ENCODE measurements around the gene SLC10A3. TPM values are rescaled to one million over a fixed set of nuclear protein-coding genes. Genes with fewer than 3 reads are reported as not detected.

SLC10A3 gene
- total RNA-seq, 1 experiment from 2014 or later = 17.0 TPM

DNA sequence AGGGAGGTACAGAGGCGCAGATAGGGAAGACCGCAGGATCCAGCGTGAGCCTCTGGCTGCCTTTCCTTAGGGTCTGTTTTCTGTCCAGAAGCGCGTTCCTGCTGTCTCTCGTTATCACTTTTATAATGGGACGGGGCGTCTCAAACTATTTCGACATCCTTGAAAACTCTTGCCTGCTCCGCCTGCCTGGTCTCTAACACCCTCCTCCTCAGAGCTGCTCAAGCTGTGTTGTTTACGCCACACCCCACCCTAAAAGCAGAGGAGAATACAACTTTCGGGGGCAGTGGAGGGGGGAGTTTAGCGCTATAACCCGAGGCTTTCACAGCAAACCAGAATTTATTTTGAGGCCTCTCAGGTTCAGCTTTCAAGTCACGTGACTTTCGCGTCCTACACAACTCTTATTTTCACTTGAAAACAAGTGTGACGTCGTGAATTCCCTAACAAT, 26.2 kb upstream of the SLC10A3 start:
- Histone ChIP-seq H3K4me3 (ENCODE audit: insufficient read depth, low read depth, low read length) (peak overlapping the region; percentile 59), H3K27me3 (ENCODE audit: control insufficient read depth, insufficient read depth, low read length) (no peaks in the 10 kb centered on the region)
- peak; percentile 52 for DNase-seq

DNA sequence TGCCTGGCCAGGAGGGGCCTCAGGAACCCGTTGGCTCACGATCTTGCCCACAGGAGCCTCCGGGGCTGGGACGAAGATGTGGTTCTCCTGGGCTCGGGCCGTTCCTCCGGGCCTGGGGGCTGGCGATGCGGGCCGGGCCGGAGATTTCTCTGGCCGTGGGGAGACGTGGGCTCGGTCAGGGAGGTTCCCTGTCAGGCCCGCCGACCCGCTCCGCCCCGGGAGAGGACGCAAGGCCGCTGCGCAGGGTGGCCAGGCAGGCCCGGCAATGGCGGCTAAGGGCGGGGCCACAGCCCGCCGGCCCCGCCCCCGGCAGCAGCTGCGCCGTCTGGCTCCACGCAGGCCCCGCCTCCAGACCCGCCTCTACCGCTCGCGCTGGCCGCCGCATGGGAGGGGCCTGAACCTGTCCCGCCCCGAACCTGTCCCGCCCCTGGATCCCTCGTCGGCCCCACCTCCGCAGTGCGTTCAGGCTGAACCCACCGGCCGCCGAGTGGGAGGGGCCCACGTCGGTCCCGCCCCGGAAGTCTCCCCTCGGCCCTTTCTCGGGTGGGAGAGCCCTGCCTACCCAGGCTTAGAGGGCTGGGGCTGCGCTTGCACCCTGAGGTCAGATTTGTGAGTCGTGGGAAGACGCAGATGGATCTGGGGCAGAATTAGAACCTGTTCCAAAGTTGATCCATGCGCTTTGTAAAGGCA, 25.7 kb upstream of the SLC10A3 start, which contains the start of gene FAM3A:
TSS of gene FAM3A (minus strand) at position 267 of the 690 bp plus-strand sequence. CDS start 460 bp downstream, outside the sequence.
- peak within 1 kb of the TSS; percentile 66 for H3K4me3 ChIP-seq (ENCODE audit: insufficient read depth, low read depth, low read length)
- peak; percentile 95 for DNase-seq
- no peaks in the 10 kb centered on the region for H3K36me3 ChIP-seq (replicated peaks; ENCODE audit: control insufficient read depth, insufficient read depth, low read length)
- H3K27me3 ChIP-seq (ENCODE audit: control insufficient read depth, insufficient read depth, low read length) = no peaks in the 10 kb centered on the region

More for the DNA sequence above, 26.2 kb upstream of the SLC10A3 start:
- no peaks in the 10 kb centered on the region for H3K36me3 ChIP-seq (replicated peaks; ENCODE audit: control insufficient read depth, insufficient read depth, low read length)

DNA sequence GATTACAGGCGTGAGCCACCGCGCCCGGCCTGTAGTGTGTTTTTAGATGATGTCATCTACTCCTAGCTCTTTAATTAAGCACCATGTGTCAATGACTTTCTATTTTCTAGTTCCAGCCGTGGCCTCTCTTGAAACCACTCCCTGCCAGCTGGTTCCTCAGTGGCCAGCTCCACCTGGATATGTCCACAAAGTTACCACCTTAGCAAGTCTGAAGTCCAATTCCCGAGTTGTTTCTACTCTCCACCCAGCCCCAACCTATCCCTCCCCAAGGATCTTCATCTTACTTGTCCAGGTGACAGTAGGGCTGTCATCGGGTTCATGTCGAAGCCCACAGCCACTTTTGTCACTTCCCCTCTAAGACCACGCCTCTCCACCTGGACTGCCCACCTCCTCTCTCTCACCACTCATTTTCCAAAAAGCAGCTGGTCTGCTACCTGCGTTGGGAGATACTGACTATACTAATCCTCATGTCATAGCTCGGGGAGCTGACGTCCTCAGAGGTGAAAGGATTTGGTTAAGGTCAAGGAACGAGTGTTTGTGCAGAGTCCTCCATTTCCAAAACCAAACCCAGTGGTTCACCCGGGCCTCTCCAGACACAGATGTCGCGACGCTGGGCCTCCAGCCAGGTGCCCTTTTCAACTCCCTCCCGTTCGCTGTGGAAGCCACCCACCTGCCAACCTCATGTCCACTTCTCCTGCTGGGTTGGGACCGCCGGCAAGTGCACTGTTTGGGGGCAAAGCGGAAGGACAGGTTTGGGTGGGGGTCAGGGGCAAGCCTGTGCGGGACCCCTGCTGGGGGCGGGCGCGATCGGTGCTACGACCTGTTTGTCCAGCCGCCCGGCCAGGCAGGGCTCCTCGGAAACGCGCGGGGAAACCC, 24.9 kb upstream of the SLC10A3 start:
- H3K36me3 ChIP-seq (replicated peaks; ENCODE audit: control insufficient read depth, insufficient read depth, low read length) = no peaks in the 10 kb centered on the region
- no peaks in the 10 kb centered on the region for H3K27me3 ChIP-seq (ENCODE audit: control insufficient read depth, insufficient read depth, low read length)
- peak overlapping the region; percentile 66 for H3K4me3 ChIP-seq (ENCODE audit: insufficient read depth, low read depth, low read length)
- DNase-seq = no peak

DNA sequence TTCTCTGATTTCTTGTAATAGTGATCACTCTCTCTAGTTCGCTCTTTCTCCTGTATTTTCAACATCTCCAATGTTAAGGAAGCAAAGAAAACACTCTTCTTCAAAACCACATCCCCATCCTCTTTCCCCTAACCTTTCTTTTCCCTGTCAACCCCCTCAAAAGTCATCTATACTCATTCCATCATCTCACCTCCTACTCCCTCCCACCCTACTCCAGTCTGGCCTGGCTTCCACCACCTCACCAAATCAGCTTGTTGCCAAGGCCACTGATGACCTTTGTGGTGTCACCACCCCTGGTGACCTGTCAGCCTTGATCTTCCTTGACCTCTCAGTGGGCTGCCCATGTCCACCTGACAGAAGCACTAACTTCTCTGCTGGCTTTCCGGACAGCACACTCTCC, 23.3 kb upstream of the SLC10A3 start:
- no peak overlapping the region for H3K4me3 ChIP-seq (ENCODE audit: insufficient read depth, low read depth, low read length)
- DNase-seq = no peak
- no peaks in the 10 kb centered on the region for H3K36me3 ChIP-seq (replicated peaks; ENCODE audit: control insufficient read depth, insufficient read depth, low read length)
- H3K27me3 ChIP-seq (ENCODE audit: control insufficient read depth, insufficient read depth, low read length) = no peaks in the 10 kb centered on the region

DNA sequence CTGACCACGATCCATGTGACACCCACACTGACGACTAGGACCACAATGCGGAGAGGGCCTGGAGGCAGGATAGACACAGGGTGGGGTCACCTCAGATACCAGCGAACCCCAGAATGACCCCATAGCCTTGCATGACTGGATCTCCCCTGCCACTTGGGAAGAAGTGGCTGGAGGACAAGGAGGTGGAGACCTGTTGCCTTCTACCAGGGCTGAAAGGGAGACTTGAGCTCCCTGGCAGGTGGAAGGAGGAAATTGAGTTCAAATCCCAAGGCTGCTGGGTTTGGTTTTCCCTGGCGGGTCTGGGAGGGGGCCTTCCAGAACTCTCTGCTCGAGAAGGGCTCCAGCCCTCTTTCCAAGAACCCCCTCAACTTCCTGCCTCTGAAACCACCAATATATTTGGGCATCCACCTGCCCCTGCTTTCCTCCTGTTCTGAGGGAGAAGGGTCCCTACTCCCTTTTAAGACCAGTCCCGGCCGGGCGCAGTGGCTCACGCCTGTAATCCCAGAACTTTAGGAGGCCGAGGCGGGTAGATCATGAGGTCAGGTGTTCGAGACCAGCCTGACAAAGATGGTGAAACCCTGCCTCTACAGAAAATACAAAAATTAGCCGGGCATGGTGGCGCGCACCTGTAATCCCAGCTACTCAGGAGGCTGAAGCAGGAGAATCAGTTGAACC, 22.6 kb upstream of the SLC10A3 start:
- H3K36me3 ChIP-seq (replicated peaks; ENCODE audit: control insufficient read depth, insufficient read depth, low read length) = no peaks in the 10 kb centered on the region; the same call in 1 of the 2 replicates
- DNase-seq = no peak
- H3K27me3 ChIP-seq (ENCODE audit: control insufficient read depth, insufficient read depth, low read length) = no peaks in the 10 kb centered on the region
- no peak overlapping the region for H3K4me3 ChIP-seq (ENCODE audit: insufficient read depth, low read depth, low read length)

DNA sequence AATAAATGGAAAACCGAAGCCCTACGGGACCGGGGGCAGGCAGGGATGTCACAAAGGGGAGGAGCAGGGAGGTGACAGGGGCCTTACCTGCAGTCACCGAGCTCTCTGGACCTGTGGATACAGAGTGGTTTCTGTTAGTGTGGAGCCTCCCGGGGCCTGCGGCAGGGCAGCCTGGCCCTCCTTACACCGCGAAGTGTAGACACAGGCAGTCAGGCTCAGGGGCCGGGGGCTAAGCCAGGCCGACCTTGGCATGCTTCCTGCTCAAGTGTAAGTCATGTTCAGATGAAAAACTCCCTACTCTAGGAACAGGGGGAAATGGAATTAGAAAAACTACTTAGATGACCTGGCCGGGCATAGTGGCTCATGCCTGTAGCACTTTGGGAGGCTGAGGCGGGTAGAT, 21.3 kb upstream of the SLC10A3 start:
- DNase-seq = no peak
- H3K4me3 ChIP-seq (ENCODE audit: insufficient read depth, low read depth, low read length) = no peak overlapping the region
- no peaks in the 10 kb centered on the region; the same call in 1 of the 2 replicates for H3K36me3 ChIP-seq (replicated peaks; ENCODE audit: control insufficient read depth, insufficient read depth, low read length)
- no peaks in the 10 kb centered on the region for H3K27me3 ChIP-seq (ENCODE audit: control insufficient read depth, insufficient read depth, low read length)

DNA sequence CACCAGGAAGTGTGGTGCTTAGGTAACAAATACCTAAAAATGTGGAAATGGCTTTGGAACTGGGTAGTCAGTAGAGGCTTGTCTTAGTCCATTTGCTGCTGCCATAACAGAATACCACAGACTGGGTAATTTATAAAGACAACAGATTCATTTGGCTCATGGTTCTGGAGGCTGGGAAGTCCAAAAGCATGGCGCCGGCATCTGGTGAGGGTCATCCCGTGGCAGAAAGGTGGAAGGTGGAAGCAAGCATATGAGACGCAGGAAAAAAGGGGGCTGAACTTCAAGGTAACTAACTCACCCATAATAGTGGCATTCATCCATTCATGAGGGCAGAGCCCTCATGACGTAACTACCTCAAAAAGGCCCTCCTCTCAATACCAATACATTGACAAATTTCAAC, 19.0 kb upstream of the SLC10A3 start:
- Histone ChIP-seq H3K27me3 (ENCODE audit: control insufficient read depth, insufficient read depth, low read length) (no peaks in the 10 kb centered on the region), H3K4me3 (ENCODE audit: insufficient read depth, low read depth, low read length) (no peak overlapping the region), H3K36me3 (replicated peaks; ENCODE audit: control insufficient read depth, insufficient read depth, low read length) (no peaks in the 10 kb centered on the region; the same call in 1 of the 2 replicates)
- no peak for DNase-seq

DNA sequence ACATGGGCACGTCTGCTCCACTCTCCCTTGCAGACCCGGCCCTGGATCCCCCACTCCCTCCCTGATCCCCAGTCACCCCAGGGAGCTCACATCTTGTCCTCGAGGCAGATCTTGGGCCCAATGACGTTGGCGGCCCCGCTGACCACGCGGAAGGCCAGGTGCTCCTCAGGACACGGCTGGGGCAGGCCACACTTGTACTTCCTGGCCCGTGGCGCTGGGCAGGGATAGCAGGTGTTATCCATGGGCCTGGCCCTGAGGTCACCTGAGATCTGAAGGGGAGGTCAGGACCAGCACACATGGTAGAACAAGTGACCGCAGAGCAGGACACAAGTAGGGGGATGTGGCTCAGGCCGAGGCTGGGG, 17.9 kb upstream of the SLC10A3 start:
- Histone ChIP-seq H3K36me3 (replicated peaks; ENCODE audit: control insufficient read depth, insufficient read depth, low read length) (no peaks in the 10 kb centered on the region; the same call in 1 of the 2 replicates), H3K4me3 (ENCODE audit: insufficient read depth, low read depth, low read length) (no peak overlapping the region), H3K27me3 (ENCODE audit: control insufficient read depth, insufficient read depth, low read length) (no peaks in the 10 kb centered on the region)
- DNase-seq = peak; percentile 22

DNA sequence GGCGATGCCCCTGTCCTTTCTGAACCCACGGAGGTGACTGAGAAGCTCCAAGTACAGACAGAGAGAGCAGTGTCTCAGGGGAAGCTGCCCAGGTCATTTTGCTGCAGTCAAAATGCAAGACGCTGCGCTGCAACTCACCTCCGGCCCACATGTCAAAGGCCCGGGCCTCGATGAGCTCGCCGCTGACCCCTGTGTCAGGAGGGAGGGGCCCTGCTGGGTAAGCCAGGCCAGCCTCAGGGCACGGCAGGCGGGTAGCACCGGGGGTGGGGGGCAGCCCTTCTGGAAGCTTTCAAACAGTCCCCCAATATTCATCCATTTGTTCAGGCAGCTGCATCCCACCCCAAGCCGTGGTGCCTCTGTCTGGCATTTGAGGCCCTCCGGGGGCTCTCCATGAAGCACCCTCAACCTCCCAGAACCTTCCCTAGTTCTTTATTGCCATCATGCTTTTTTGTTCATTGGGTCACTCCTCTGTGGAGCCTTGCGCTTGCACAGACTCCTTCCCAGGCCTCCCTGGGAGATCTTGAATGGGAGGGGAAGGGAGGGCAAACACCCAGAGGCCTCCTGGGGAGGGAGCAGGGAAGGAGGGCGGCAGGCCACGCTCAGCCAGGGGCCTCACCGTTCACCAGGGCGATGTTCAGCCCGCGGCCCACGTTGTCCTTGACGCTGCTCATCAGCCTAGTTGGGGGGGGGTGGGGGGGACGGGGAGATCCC, 17.4 kb upstream of the SLC10A3 start:
- DNase-seq = peak; percentile 26
- Histone ChIP-seq H3K36me3 (replicated peaks; ENCODE audit: control insufficient read depth, insufficient read depth, low read length) (no peaks in the 10 kb centered on the region; the same call in 1 of the 2 replicates), H3K4me3 (ENCODE audit: insufficient read depth, low read depth, low read length) (no peak overlapping the region), H3K27me3 (ENCODE audit: control insufficient read depth, insufficient read depth, low read length) (no peaks in the 10 kb centered on the region)

DNA sequence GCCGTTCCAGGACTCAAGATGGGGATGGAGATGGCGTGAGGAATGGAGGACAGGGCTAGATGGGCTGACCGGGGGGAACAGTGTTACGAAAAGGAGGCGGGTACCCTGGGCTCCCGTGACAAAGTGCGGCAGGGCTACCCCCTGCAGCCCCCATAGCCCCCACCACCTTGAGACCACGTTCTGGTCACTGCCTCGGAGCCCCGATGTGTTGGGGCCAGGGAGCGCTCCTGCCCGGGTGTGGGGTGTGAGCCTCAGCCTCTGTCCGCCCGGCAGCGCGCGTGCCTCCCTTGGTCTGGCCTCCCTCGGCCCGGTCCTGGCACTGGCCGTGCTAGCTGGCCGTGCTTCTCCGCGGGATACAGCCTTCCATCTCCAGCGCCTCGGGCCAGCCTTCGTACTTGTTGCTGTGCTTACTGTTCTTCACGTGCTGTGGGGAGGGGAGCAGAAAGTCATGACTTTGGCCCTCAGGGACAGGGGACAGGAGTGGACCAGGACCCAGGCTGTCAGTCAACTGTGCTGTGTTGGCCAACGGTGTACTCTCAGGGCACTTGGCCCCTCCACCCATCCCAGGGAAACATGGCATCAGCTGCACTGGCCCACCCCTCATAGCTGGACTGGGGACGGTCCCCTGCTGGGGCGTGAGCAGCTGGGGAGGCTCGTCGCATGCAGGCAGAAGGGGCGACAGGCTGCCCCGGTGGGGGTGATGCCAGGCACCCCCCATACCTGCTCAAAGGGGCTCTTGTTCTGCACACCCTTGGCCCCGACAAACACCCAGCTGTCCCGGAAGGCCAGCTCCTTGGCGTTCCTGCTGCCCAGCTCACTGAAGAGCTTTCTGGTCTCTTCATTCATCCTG, 16.3 kb upstream of the SLC10A3 start:
- H3K27me3 ChIP-seq (ENCODE audit: control insufficient read depth, insufficient read depth, low read length) = no peaks in the 10 kb centered on the region
- no peaks in the 10 kb centered on the region; the same call in 1 of the 2 replicates for H3K36me3 ChIP-seq (replicated peaks; ENCODE audit: control insufficient read depth, insufficient read depth, low read length)
- peak; percentile 25 for DNase-seq
- no peak overlapping the region for H3K4me3 ChIP-seq (ENCODE audit: insufficient read depth, low read depth, low read length)

DNA sequence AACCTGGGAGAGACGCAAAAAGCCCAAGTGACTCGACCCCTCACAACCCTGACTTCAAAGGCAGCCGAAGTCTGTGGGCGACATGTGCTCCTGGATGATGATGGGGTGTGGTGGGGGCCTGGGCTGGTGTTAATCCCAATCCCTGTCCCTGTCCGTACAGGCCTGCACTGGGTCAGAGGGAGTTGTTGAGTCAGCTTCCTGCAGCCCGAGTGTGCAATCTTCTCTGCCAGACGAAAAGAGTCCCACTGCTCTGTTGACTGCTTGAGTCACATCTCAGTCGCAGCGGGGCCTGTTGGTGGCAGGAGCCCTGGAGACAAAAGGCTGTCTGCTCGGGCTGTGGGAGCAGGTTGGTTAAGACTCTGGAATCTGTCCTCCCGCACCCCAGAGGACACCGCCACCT, 15.3 kb upstream of the SLC10A3 start:
- H3K4me3 ChIP-seq (ENCODE audit: insufficient read depth, low read depth, low read length) = no peak overlapping the region
- no peaks in the 10 kb centered on the region; the same call in 1 of the 2 replicates for H3K36me3 ChIP-seq (replicated peaks; ENCODE audit: control insufficient read depth, insufficient read depth, low read length)
- H3K27me3 ChIP-seq (ENCODE audit: control insufficient read depth, insufficient read depth, low read length) = no peaks in the 10 kb centered on the region
- peak; percentile 24 for DNase-seq

DNA sequence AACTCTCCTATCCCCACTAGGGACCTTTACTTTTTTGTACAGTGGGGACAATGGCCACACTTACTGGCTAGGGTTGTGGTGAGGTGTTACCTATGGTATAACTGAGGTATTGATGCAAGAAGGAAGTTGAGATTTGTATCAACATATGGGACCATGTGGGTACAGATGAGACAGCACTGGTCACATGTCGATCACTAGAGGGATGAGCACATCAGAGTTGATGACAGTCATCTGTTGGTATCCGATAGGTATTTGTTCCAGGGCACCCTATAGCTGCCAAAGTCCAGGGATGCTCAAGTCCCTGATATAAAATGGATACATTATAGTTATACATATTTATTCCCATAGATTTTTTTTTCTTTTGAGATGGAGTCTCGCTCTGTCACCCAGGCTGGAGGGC, 12.6 kb upstream of the SLC10A3 start:
- Histone ChIP-seq H3K27me3 (ENCODE audit: control insufficient read depth, insufficient read depth, low read length) (no peaks in the 10 kb centered on the region), H3K36me3 (replicated peaks; ENCODE audit: control insufficient read depth, insufficient read depth, low read length) (no peaks in the 10 kb centered on the region), H3K4me3 (ENCODE audit: insufficient read depth, low read depth, low read length) (no peak overlapping the region)
- no peak for DNase-seq

DNA sequence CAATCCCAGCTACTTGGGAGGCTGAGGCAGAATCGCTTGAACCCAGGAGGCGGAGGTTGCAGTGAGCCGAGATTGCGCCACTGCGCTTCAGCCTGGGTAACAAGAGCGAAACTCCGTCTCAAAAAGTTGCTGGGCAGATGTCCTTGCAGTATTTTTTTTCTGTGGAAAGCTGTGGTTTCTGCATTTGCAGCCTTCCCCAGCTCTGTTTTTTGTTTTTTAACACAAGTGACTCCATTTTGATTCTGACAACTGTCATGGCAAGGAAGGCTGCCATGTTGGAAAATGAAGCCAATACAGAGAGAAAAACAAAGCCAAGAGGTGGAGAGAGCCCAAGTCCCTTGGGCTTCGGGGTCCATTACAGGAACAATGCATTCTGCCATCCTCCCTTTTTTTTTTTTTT, 11.7 kb upstream of the SLC10A3 start:
- no peaks in the 10 kb centered on the region for H3K36me3 ChIP-seq (replicated peaks; ENCODE audit: control insufficient read depth, insufficient read depth, low read length)
- DNase-seq = no peak
- no peak overlapping the region for H3K4me3 ChIP-seq (ENCODE audit: insufficient read depth, low read depth, low read length)
- no peaks in the 10 kb centered on the region for H3K27me3 ChIP-seq (ENCODE audit: control insufficient read depth, insufficient read depth, low read length)

All from H7 (cell line).